Measurements from ENCODE around the gene G2E3.
"Not testable (repeated sequence)": the region's sequence is repeated elsewhere in the genome, so short reads cannot be mapped to it uniquely, and the experiment has no call there.

G2E3 gene

DNA sequence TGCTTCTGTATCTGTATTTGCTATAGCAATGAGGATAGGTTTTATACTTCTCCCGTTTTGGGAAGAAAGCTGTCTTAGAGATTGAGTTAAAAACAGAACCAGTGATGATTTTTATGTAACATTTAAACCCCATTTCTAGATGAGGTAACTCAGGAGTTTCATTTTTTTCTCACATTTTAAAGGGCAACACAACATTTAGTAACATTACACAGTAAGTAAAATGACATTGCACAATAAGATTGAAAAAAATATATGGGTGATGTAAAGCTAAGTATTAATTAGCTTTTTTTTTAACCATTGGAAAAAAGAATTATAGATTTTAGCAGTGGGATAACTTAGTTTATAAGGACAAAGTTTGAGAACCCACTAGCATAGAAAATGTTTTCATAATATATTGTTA lies 38.0 kb downstream of the G2E3 start:
- no peak for DNase-seq (ENCODE audit: low read depth)
- H3K4me3 ChIP-seq (ENCODE audit: low read depth, low read length): no peak overlapping the region

DNA sequence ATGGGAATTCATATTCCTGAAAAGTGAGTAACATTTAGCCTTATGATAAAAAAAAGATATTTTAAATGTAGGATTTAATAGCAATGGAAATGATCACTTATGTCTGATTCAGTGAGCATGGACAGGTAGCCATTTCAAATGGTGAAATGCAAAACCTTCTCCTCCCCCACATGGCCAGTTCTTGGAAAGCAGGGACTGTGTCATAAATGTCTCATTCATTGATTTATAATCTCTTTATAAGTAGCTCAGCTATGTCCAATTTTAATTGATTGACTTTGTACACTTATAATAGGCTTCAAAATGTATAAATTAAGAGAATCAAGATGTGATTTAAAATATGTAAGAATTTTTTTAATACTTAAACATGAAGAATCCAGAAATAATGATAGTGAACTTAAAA lies 38.5 kb downstream of the G2E3 start:
- no peak overlapping the region for H3K4me3 ChIP-seq (ENCODE audit: low read depth, low read length)
- DNase-seq (ENCODE audit: low read depth): no peak

DNA sequence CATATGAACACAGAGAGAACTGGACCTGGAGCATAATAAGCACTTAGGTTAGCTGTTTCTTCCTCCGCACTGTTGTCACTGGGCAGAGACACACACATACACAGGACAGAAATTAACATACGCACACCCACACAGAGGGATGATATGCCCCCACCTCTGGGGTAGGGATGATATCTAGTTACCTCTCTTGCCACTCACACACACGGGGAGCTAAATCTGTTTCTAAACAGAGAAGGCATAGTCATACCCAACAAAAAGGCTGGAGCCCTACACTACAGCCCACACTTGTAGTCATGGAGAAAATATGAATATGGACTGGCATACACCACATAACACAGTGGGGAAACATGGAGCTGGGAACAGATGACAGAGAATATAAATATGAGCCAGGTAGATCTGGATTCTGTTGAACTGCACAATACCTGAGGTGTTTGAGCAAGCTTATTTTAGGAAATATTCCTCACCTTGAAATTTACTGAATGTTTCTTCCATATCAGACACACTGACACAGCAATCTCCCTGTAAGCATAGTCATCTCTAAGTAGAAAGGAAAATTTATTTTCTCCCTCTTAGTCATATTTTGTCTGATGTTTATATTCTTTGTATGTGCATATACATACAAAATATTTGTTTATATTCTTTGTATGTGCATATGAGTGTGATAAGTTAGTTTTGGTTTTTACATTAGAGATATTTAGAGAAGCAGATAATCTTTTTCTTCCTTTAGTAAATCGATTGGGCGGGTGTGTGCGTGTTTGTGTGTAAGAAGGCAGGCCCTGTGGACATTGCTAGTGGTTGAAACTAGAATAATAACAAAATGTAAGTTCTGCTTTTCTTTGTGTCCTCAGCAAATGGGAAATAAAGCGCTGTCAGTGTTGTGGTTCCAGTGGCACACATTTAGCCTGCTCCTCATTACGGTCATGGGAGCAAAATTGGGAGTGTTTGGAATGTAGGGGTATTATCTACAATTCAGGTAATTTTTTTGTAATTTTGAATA lies 42.3 kb downstream of the G2E3 start:
- no peak overlapping the region for H3K4me3 ChIP-seq (ENCODE audit: low read depth, low read length)
- no peak for DNase-seq (ENCODE audit: low read depth)

DNA sequence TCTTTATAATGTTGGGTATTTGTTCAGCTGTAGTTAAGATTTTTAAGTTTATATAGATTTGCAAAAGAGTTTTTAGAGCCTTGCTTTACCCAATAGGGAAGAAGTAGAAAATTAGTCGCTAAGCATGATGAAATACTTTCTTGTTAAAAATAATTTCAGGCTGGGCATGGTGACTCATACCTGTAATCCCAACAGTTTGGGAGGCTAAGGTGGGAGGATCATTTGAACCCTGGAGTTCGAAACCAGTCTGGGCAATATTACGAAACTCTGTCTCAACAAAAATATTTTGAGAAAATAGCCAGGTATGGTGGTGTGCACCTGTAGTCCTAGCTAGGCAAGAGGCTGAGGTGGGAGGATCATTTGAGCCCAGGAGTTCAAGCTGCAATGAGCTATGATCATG lies 44.4 kb downstream of the G2E3 start:
- no peak for DNase-seq (ENCODE audit: low read depth)

DNA sequence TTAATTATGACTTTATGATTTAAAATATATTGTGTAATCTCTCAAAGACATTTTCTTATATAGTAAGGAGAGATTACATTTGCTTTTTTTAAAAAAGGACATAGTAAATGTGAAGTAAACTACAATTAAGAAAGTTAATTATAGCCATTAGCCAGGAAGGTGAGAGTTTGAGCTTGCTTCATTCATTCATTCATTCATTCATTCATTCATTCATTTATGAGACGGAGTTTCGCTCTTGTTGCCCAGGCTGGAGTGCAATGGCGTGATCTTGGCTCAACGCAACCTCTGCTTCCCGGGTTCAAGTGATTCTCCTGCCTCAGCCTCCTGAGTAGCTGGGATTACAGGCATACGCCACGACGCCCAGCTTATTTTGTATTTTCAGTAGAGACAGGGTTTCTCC lies 45.7 kb downstream of the G2E3 start:
- not testable (repeated sequence) for H3K4me3 ChIP-seq (ENCODE audit: low read depth, low read length); DNase-seq (ENCODE audit: low read depth)

More for the DNA sequence above, 44.4 kb downstream of the G2E3 start:
- H3K4me3 ChIP-seq (ENCODE audit: low read depth, low read length): no peak overlapping the region

GRCh38 chr14:30607156-30607780 lies 48.3 kb downstream of the G2E3 start:
- no peak for DNase-seq (ENCODE audit: low read depth)
- H3K4me3 ChIP-seq (ENCODE audit: low read depth, low read length): no peak overlapping the region

DNA sequence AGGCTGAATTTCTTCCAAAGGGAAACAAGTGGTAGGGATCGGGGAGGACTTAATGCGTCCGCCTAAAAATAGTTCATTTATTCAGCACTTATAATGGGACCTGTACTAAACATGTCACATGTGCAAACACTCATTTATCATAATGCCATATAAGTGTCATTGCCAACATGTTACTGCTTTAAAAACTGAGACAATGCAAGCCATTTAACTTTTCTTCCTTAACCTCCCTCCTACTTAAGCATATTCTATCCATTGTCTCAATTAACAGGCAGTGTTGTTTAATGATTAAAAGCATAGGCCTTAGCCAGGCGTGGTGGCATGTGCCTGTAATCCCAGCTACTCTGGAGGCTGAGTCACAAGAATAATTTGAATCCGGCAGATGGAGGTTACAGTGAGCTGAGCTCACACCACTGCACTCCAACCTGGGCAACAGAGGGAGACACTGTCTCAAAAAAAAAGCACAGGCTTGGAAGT lies 49.6 kb downstream of the G2E3 start:
- DNase-seq (ENCODE audit: low read depth): no peak
- H3K4me3 ChIP-seq (ENCODE audit: low read depth, low read length): no peak overlapping the region

DNA sequence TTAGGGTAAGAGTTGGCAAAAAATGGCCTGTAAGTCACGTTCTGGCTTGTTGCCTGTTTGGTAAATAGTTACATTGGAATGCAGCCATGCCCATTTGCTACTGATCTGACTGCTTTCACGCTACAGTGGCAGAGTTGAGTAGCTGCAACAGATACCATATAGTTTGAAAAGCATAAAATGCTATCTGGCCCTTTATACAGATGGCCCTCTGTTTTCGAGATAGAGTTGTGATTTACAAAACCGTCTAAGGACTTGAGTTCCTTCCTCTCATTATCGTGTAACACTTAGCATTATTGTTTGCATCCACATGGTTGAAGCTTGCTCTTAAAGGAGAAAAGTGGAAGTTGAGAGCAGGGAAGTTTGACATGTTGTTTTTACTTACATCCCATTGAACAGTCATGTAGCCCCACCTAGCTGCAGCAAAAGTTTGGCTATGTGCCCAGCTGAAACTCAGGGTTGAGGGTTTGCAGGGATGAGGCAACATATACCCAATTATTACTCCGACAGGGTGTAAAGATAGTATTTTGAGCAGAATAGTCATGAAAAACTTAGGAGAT lies 51.9 kb downstream of the G2E3 start:
- no peak overlapping the region for H3K4me3 ChIP-seq (ENCODE audit: low read depth, low read length)
- peak; percentile 41 for DNase-seq (ENCODE audit: low read depth)

- DNase-seq (ENCODE audit: low read depth): no peak
Observed at GRCh38 chr14:30614155-30614554, 55.2 kb downstream of the G2E3 start.

GRCh38 chr14:30620178-30620577 lies 61.2 kb downstream of the G2E3 start:
- no peak overlapping the region for H3K4me3 ChIP-seq (ENCODE audit: low read depth, low read length)
- no peak for DNase-seq (ENCODE audit: low read depth)

More at GRCh38 chr14:30614155-30614554, 55.2 kb downstream of the G2E3 start:
- H3K4me3 ChIP-seq (ENCODE audit: low read depth, low read length): no peak overlapping the region

GRCh38 chr14:30621354-30621939 lies 62.5 kb downstream of the G2E3 start:
- DNase-seq (ENCODE audit: low read depth): no peak
- peak overlapping the region; percentile 87 for H3K4me3 ChIP-seq (ENCODE audit: low read depth, low read length)

GRCh38 chr14:30621940-30622830 lies 63.2 kb downstream of the G2E3 start, which contains the start of gene SCFD1:
Gene SCFD1, plus strand, starts transcription at chr14:30622319. Its CDS starts 20 bp downstream, at chr14:30622339.
- peak within 1 kb of the TSS; percentile 87 for H3K4me3 ChIP-seq (ENCODE audit: low read depth, low read length)
- peak; percentile 57 for DNase-seq (ENCODE audit: low read depth)

DNA sequence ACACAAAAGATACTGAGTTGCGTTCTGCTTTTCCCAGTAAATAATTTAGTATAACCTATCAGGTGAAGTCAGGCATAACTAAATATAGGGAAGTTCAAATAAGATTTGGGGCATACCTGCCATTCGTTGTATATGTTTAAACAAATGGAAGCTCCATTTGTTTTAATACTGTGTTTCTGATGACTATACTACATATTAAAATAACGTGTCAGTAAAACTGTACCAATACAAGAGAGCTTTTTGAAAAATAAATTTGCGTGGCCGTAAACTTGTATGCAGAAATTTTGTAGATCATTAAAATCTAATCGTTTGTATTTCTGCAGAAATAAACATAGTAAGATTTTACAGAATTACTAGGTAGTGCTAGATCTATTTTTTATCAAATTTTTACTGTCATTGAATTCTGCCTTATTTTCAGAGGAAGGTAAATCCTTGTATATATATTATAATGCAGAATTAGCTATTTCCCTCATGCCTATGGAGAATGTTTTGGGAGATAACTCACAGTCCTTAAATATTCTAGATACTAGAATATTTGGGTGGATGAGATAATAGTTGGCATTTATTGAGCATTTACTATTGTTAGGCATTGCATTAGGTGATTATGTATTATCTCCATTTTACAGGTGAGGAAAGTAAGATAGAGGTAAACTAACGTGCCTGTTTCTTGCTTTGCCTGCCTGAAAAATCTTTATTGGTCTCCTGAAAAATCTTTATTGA lies 64.6 kb downstream of the G2E3 start:
- H3K4me3 ChIP-seq (ENCODE audit: low read depth, low read length): peak overlapping the region; percentile 87
- DNase-seq (ENCODE audit: low read depth): no peak

GRCh38 chr14:30624132-30624423 lies 65.1 kb downstream of the G2E3 start:
- H3K4me3 ChIP-seq (ENCODE audit: low read depth, low read length): peak overlapping the region; percentile 87
- DNase-seq (ENCODE audit: low read depth): no peak

DNA sequence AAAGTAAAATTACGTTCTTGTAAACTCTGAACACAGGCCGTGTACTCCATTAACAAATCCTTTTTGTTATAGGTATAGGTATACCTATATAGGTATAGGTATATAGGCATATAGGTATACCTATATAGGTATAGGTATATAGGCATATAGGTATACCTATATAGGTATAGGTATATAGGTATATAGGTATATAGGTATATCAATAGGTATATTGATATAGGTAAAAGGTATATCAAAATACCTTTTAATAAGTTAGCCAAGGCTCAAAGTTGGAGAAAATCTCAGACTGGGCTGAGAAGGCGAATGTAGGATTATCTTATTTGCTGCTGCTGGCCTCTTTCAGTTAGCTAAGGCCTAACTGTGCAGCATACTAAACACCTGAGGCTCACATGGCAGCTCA lies 66.6 kb downstream of the G2E3 start:
- H3K4me3 ChIP-seq (ENCODE audit: low read depth, low read length): no peak overlapping the region

DNA sequence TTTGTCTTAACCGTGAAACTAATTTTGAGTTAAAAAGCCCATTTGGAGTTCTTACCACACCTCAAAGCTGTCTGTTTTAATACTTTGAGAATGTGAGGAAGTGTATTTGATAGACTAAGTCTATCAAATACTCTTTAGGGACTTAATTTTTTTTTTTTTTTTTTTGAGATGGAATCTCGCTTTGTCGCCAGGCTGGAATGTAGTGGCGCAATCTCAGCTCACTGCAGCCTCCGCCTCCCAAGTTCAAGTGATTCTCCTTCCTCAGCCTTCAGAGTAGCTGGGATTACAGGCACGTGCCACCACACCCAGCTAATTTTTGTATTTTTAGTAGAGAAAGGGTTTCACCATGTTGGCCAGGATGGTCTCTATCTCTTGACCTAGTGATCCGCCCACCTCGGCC lies 70.5 kb downstream of the G2E3 start:
- not testable (repeated sequence) for H3K4me3 ChIP-seq (ENCODE audit: low read depth, low read length); DNase-seq (ENCODE audit: low read depth)

More for the DNA sequence above, 66.6 kb downstream of the G2E3 start:
- DNase-seq (ENCODE audit: low read depth): no peak

DNA sequence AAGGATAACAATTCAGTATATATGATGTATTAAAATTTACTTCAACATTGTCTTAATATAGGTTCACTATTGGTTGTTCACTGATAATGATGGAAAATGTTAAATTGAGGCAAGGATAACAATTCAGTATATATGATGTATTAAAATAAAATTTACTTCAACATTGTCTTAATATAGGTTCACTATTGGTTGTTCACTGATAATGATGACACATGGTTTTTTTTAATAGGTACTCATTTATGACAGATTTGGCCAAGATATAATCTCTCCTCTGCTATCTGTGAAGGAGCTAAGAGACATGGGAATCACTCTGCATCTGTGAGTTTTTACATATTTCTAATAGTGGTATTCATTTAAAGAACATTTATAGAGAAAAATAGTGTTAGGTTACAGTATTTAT lies 71.3 kb downstream of the G2E3 start:
- no peak overlapping the region for H3K4me3 ChIP-seq (ENCODE audit: low read depth, low read length)
- no peak for DNase-seq (ENCODE audit: low read depth)

- no peak for DNase-seq (ENCODE audit: low read depth)
- no peak overlapping the region for H3K4me3 ChIP-seq (ENCODE audit: low read depth, low read length)
Observed at GRCh38 chr14:30632730-30633129, 73.8 kb downstream of the G2E3 start.
